Vagina (tissue), 2 donors: ENCODE measurements around the gene SCMH1.

ENCODE experiments used
- CTCF ChIP-seq, 3 experiments: fragments of 450-650 bp in 2 of 3; fragments of 200-600 bp in 1 of 3; sonication (generic) in 1 of 3; IDR thresholded peaks; one replicate each; pipeline ENCODE4 v1.5.1; 2017 to 2019; ENCODE audit warnings: antibody characterized with exemption in 3 of 3, mild to moderate bottlenecking in 2 of 3, moderate library complexity in 2 of 3
- POLR2AphosphoS5 ChIP-seq, 2 donors: sonication (generic); formaldehyde crosslinking; IDR thresholded peaks; one replicate each; pipeline ENCODE4 v1.9.0; 2017; ENCODE audit warnings: antibody characterized with exemption in 2 of 2, mild to moderate bottlenecking in 2 of 2, low read depth in 1 of 2; ENCODE audit not compliant: insufficient read depth in 1 of 2

- TF ChIP-seq CTCF (IDR thresholded peaks at IDR 0.05) (no peak), POLR2AphosphoS5 (IDR thresholded peaks at IDR 0.05; ENCODE audit: insufficient read depth in 1 of 2, low read depth in 1 of 2) (no peak)
Observed at GRCh38 chr1:41199375-41199774, 42.7 kb downstream of the SCMH1 start.
